AG08396 (cell line): ENCODE results near the gene RAB30.

Experiments
- DNase-seq: peaks from one replicate; pipeline ENCODE4 v3.0.0; 2012; ENCODE audit warnings: low spot score, mixed read lengths

The RAB30 gene

DNA sequence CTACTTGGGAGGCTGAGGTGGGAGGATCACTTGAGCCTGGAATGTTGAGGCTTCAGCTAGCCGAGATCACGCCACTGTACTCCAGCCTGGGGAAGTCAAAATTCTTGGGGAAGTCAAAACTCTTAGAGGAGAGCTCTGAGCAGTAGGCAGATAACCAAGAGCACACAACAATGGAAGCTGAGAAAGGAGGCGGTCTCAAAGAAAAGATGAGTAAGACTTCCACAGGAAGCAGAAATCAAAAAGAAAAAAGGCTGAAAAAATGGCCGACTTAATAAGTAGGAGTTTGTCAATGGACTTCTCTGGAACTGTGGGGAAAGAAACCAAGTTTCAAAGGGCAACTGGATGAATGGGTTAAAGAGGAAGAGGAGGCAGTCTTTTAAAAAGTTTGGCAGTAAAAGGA lies 32.1 kb downstream of the RAB30 start:
- no peak for DNase-seq

- DNase-seq = no peak
Observed at GRCh38 chr11:83037877-83038276, 33.8 kb downstream of the RAB30 start.

DNA sequence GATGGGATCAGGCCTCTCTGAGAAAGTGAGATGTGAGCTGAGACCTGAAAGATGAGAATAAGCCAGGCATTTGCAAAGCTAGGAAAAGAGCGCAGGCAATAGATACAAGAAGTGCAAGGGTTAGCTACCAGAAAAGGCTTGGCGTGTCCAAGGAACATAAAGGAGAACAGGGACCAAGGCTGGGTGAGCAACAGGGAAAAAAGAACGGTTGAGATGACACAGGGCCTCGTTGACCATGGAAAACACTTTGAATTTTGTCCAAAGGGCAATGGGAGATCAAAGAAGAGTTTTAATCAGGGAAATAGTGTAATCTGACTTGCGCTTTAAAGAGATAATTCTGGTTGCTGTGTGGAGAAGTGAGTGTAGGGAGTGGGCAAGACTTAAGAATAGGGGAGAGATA lies 35.0 kb downstream of the RAB30 start:
- DNase-seq = no peak

DNA sequence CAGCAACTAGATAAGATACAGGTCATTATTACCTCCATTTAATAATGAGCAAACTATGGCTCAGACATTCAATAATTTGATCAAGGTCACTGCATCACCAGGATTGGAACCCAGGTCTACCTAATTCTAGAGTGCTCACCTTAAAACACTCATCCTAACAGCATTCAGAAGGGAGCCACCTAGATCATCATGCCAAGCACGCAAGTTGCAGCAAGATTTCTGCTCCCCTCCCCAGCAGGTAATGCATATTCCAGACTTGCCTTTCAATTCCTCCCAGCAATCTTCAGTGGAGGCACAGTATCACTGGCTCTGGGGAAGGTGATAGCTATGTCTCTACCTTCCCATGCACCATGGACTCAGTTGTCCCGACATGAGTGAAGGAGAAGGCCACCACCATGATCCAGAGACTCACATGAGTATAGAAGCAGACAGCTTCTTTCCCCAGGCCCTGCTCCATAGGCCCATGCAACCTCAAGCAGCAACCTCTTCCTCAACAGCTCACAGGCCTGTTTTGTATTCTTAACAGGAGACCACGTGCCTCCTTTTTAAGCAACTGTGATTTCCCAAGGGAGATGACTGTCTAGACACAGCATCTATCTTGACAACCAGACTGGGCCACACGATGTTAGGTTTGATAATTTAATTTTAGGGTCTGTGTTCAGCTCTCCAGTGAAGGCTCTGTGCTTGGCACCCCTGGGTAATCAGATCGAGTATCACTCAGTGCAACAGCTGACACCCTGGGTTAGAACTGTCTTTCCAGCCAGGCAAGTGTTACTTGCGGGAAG lies 36.4 kb downstream of the RAB30 start:
- no peak for DNase-seq

DNA sequence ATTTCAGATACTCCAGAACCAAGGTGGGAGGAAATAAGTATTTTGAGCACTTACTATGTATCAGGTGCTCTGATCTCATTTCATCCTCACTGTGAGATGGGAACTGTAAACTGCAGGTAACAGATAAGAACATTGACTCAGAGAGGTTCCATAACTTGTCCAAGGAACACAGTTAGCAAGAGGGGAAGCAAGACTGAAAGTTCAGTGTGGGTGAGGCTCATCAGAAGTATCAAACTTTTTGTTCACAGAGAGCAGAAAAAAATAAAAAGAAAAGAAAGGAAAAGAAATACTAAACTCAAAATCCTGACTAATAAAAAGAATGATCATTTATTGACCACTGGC lies 37.1 kb downstream of the RAB30 start:
- DNase-seq = no peak

DNA sequence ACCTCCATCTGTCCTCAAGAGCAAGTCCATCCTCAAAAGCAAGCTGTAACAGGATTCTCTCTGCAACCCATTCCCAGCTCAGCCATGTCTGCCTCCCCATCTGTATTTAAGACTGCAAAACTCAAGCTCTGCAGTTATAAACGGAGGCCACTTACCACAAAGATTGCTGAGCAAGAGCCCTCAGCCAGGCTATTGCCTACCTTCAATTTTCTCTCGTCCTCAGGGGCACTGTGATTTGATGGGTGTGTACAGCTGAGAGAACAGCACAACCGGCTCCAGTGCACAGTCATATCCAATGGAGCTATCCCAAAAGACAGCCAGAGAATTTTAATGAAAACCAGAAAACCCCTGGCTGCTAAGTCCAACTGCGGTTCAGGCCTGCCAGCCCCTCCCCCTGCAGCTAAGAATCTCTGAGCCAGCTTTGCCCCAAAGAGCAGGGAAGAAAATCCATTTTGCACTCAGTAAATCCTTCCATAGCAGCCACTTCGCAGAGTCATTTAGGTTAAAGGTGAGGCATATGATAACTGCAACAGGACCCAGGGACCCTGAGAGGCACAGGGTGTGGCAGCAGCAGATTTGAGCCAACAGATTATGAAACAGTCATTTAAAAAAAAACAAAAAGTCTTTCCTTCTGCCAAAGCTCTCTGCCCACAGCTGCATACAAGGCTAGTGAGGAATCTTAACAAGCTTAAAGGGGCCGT lies 37.6 kb downstream of the RAB30 start:
- DNase-seq = peak; percentile 66

DNA sequence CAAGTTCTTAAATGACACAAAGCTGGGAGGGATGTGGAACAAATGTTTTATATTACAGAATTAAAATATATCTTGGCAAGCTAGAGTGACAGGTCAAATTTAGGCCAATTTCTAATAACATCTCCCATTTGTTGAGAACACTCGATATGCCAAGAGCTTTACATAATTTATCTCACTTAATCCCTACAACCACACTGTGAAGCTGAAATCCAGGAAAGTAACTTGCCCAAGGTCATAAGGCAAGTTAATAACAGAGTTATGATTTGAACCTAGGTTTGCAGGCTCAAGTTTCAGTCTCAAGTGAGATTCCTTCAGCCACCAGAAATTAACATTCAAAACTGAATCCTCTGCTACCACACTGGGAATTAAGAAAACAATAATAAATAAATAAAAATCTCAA lies 38.3 kb downstream of the RAB30 start:
- no peak for DNase-seq

- DNase-seq = no peak
Observed at GRCh38 chr11:83031127-83031526, 40.6 kb downstream of the RAB30 start.

GRCh38 chr11:83027794-83028193 lies 43.9 kb downstream of the RAB30 start:
- DNase-seq = no peak

- DNase-seq = no peak
Observed at GRCh38 chr11:83027289-83027688, 44.4 kb downstream of the RAB30 start.

- no peak for DNase-seq
Observed at GRCh38 chr11:83026229-83026628, 45.5 kb downstream of the RAB30 start.

- DNase-seq = no peak
Observed at GRCh38 chr11:83025267-83025704, 46.4 kb downstream of the RAB30 start.

DNA sequence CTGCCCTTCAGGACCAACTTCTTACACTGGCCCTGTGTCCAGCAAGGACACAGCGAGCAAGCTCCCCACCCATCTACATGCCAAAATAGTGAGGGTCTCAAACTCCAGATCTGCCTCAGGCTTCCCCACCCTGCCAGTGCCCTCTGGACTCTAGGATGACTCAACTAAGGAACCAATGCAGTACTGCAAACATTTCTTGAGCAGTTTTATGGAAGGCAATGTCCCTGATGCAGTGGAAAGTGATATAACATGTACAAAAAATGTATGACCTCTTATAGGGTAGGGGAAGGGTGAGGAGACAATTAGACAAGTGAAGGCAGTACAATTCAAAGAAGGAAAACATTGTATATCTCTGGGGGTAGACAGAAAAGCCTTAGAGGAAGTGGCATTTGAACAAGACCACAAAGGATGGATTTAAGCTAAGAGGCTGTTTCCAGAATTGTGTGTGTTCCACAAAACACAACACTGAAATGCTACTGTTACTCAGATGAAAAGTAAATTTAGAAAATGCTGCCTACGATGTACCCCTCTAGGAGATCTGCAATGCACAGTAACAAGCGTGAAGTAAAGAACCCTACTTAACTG lies 47.3 kb downstream of the RAB30 start:
- no peak for DNase-seq

DNA sequence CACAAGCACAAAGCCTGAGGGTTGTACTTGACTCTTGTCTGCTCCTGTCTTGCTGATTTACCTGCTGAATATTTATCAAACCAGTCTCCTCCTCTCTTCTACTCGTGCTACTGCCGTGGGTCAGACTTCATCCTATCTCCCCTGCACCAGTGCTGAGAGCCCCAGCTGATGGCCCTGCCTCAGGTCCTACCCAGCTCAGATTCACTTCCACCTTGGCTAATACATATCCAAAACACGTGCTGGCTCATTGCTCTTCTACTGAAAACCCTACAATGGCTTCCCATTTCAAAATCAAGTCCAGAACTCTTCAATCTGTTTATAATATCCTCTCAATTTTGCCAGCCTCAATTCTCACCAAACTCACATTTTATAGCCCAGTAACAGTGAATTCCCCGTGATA lies 48.3 kb downstream of the RAB30 start:
- DNase-seq = no peak

GRCh38 chr11:83021780-83022125 lies 49.9 kb downstream of the RAB30 start:
- DNase-seq = no peak

- no peak for DNase-seq
Observed at GRCh38 chr11:83020942-83021779, 50.5 kb downstream of the RAB30 start.

DNA sequence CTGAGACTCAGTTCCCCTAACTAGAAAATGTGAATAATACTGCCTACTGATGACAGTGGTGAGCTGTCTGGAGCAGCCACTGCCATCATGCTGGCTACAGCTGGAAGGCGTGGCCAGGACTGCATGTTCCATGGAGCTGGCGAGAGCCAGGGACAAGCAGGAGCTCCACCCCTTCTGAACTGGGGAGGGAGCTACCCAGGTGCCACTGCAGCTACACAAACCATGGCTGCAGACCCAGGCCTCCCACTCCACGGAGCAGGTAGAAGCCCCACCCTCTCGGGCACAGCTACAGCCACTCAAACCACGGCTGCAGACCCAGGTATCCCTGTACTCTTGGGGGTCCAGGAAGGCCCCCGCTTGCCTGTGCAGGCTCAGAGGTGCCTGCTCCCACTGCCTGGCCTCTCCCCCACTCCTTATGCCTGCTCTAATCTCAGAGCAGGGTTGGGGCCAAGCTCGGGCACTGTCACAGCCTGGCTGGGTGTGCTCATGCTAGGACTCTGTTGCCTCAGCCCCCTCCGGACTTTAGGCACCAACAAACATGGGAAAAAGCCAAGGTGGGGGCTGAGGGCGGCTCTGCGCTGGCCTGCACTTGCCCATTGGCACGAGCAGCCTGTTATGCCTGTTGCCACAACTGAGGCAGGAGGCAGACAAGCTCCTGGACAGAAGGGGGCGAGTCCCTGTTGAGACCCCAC lies 51.7 kb downstream of the RAB30 start:
- no peak for DNase-seq

GRCh38 chr11:83014951-83015350 lies 56.7 kb downstream of the RAB30 start:
- no peak for DNase-seq

DNA sequence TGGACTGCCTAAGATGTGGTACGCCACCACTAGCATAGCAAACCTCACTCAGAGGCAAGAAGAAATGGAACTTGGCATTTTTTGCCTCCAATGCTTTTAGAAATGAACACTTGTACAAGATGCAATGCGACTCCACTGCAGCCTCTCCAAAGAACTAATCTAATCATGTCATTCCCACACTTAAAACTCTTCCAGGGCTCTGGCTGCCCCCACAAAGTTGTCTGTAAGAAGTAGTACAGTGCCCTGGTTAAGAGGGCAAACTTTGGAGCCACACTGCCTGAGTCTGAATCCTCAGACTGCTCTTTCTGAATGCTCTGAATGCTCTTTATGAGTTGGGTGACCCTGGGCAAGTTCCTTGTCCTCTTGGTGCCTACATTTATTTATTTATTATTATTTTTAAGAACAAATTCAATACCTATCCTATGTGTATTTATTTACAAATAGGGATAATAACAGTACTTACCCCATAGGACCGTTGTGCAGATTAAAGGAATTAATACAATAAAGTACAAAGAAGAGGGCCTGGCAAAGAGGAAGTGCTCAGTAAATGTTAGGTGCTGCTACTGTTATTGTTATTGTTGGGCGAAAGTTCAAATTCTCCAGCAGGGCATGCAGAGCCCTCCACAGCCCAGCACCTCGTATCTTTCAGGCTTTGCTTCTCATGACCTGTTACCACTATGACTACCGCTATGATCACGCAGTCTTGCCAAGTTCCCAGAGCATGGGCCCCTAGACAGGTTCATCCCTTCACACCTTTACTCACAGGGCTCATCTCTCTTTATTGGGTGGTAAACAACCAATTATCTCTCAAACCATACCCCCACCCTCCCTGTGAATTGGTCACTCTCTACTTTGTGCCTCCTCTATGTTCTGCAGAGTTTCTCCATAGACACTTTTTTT lies 59.3 kb downstream of the RAB30 start:
- no peak for DNase-seq

- no peak for DNase-seq
Observed at GRCh38 chr11:83011333-83012167, 60.1 kb downstream of the RAB30 start.
